HG03175 (cell line): ENCODE measurements around the gene CRYBG1.

ENCODE experiments used
- ATAC-seq: cut with Tn5 transposase; IDR thresholded peaks from one replicate; pipeline ENCODE4 v1.9.1; 2021; ENCODE audit warnings: mild to moderate bottlenecking, moderate library complexity; ENCODE audit not compliant: unreplicated experiment

CRYBG1 gene

DNA sequence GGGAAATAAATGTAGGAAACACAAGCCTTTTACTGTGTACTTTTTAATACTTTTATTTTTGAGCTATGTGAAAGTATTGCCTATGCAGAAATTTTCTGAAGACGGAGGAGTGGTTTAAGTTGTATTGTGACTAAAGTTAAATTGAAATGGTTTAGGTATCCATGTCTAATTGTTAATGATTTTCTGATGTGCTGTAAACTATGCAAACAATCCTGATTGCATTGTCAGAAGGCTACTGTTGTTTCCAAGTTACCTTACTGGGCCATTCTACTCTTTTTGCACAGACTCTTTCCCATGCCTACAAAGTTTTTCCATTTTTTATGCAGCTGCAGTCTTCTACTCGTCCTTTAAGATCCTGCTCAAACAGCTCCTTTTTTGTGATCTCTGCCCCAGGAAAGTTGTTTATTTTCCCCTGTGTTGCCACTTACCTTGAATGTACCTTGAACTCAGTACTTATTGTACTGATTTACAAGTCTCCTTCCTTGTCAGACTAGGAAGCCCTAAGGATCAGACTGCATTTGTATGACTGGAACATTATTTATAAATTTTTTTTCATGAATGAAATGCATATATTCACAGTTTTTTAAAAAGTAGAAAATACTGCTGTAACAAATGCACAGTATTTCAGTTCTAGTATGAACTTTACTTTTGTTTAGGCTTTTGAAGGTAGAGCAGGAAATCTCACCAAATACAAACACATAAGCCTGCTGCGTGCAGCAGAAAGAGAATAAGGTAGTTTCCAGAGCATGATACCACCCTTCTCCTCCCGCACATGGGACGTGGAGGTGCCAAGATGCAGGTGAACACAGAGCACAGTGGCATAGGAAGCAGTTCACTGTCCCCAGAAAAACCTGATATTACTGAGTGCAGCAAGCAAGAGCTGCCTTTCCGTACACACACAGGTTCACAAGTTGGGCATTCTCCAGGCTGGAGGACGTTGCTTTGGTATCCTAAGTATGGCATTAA lies 97.8 kb downstream of the CRYBG1 start:
- ATAC-seq: no peak

DNA sequence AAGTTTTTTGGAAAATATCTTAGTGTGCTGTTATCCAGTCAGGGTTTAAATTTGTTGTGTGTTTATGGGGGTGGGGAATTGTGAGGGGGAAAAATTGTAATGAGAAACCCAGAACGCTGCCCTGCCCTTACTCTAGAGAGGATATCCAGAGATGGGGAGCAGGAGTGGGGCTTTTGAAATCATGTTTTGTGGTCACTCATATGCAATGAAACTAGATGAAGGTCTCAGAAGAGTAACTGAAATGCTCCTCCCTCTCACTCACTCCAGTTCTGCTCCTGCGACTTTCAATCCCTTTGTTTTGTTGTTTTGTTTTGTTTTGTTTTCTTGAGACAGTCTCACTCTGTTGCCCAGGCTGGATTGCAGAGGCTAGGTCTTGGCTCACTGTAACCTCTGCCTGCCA lies 100.0 kb downstream of the CRYBG1 start:
- ATAC-seq: no peak

DNA sequence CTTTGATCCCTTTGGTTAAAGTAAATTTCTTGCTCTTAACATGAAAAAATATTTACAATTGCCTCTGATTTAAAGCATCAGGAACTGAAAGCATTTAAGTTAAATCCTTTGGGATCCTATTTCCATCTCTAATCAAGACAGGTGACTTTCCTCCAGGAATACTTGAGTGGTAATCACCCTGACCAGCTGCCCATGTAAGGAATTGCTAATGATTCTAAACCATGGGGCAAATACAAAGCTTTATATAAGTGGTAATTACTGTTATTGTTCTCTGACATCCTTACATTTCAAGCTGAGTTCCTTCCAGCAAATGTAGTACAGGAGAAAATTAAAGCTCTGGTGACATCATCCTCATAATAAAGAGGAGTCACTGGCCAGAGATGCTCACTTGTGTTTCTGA lies 100.6 kb downstream of the CRYBG1 start:
- ATAC-seq: no peak

DNA sequence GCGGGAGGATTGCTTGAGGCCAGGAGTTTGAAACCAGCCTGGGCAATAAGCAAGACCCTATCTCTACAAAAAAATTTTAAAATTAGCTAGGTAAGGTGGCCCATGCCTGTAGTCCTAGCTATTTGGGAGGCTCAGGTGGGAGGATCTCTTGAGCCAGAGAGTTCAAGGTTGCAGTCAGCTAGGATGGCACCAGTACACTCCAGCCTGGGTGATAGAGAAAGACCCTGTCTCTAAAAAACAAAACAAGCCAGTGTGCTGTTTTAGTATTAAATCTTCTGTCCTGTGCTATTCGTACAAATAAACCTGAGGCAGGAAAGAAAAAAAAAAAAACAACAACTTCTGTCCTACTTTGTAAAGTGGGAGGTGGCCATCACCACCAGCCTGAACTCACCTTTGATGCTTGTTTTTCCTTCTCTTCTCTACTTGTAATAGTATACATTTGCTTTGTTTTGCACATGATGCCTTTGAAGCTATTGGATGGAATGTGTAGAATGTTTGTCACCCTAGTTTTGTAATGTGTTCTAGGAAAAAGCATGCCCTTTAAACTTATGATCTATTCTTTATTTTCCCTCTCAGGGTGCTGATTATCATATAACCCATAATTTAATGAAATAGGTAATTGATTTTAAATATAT lies 102.5 kb downstream of the CRYBG1 start:
- ATAC-seq: no peak

DNA sequence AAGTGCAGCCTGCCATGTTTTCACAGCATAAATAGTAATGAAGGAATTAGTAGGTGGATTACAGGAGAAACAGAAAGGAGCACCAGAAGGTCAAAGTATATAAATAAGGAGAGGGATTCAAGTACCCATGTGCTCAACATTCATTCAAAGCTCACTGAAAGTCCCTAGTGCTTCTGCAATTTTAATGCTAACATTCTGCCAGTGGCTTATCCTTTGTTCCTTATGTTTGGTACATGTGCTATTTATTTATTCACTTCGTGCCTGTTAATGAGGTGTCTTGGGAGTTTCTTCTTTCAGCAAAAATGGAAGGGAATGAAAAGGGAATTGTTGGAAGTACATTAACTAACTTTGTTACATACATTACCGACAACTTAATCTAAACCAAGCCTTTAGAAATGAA lies 105.7 kb downstream of the CRYBG1 start:
- ATAC-seq: no peak

DNA sequence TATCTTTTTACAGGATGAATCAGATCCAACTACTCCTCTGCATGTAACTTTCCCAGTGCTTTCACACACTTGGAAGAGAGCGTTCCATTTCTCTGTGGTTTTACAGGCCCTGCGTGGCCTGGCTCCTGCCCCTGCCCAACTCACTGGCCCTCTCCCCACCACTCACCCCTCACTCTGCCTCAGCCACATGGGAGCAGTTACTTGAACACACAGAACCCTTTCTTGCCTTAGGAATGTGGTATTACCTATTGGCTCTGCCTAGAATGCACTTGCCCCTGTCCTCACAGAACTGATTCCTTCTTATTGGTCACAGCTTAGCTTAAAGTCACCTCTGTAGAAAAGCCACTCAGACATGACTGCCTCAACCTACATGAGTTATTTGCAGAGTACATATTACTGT lies 108.4 kb downstream of the CRYBG1 start:
- no peak for ATAC-seq

DNA sequence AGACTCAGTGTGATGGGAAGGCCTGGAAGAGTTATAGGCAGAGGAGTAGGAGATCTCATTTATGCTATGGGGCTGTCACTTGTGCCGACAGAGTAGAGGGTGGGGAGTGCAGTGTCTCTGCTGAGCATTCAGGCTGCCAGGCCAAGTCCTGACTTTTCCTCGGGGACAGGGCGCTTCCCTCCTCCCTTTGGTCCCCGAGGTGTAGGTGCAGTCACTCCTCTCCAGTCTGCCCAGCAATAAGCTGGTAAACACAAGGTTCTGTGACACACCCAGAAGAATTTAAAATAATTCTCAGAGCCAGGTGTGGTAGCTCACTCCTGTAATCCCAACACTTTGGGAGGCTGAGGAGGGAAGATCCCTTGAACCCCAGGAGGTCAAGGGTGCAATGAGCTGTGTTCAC lies 109.4 kb downstream of the CRYBG1 start:
- ATAC-seq: no peak

DNA sequence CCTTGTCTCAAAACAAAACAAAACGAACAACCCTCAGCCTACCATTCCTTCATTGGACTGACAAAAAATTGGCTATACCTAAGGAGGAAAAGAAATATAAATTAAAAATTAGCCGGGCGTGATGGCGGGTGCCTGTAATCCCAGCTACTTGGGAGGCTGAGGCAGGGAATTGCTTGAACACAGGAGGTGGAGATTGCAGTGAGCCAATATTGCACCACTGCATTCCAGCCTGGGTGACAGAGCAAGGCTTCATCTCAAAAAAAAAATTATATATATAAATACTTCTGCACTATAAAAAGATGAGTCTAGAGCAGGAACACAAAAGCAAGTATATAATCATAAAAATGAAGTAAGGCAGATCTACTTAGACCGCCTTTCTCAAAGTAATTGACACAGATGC lies 109.8 kb downstream of the CRYBG1 start:
- ATAC-seq: no peak

DNA sequence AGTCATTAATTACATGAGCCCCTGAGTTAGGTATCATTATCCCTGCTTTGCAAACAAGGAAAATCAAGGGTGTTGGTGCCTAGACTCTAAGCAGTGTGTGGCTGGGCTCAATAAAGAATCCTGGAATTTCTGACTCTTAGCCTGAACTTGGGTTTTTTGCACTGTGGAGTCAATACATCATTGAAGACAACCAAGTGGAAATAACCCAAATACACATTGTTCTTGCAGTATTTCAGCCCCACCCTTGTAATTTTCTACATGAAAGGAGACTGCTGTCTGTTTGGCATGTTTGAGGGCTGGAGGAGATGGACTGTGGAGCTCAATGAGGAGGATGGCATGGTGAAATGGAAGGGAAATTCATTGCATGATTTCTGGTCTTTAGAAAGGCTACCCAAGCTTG lies 110.3 kb downstream of the CRYBG1 start:
- ATAC-seq: no peak

DNA sequence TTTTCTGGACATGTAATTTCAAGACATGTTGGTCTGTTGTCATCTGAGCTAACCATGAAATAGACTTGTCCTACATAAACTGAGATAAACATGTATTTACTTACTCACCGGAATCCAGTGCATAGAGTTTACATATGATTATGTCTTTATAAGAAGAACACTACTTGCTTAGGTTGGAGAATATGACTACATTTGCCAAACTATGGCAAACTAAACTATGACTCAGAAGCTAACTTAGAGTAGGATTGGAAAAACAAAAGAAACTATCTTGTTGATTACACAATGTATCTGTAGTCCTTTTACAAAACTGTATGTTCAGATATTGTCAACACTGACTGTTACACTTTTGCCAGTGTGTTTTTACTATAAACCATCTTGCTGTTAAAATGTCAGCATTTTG lies 113.3 kb downstream of the CRYBG1 start:
- no peak for ATAC-seq

DNA sequence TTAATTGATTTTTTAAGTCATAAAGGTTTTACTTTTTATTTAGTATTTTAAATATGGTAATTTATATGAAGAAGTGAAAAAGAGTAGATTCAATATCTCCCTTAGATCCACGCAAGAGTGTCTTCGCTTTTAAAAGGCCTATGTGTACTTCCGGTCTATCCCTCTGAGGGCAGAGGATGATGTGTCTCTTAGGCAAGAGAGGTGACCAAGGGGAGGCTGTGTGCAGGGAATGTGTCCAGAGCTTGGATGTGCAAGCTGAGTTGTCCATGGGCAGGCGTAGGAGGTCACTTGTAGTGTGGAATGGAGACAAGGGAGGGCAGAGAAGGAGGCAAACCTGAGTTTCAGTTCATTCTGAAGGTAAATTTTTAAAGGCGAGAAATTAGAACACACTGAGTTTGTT lies 113.9 kb downstream of the CRYBG1 start:
- no peak for ATAC-seq

DNA sequence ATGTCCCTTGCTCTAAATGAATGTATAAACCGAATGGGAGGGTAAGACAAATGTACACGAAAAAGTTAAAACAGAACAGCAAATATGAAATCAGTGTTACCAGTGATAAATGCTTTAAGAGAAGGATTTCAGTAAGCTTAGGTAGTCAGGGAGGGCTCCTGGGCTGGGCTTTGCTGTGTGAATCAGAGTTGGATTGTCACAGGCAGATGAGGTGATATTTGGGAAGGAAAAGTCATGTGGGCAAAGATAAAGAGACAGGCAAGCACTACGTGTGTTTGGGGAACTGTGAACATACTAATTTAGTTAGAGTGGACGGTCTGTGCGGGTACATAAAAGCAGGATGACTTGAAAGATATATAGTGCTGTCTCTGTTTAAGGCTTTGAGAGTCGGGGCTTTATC lies 114.8 kb downstream of the CRYBG1 start:
- ATAC-seq: no peak

DNA sequence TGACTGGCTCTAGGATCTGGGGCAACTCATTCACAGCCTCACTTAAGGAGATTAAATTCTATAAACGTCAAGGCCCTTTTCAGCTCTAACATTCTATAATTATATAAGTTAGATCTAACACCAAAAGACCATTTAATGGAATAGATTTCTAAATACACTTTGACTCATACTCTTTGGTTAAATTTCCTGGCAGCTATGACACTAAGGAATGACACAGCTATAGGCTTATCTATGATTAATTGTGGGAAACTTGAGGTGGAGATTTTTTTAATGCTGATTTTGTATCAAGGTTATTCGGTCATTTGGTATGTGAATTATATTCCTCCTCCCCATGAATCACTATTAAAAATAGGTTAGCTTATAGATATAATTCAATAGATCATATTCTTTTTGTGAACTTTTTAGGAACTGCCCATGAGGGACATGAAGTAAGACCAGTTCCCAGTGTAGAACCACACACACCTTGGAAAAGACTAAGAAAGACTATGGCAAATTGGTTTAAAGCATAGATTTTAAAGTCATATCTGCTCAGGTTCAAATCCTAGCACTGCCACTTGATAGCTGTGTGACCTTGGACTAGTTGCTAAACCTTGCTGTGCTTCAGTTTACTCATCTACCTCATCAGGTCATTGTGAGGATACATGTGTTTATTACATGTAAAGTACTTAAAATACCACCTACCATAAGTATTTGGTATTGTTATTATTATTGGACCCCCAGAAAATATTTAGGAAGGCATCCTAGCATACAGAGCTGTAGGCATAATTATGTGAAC lies 116.0 kb downstream of the CRYBG1 start:
- ATAC-seq: no peak

DNA sequence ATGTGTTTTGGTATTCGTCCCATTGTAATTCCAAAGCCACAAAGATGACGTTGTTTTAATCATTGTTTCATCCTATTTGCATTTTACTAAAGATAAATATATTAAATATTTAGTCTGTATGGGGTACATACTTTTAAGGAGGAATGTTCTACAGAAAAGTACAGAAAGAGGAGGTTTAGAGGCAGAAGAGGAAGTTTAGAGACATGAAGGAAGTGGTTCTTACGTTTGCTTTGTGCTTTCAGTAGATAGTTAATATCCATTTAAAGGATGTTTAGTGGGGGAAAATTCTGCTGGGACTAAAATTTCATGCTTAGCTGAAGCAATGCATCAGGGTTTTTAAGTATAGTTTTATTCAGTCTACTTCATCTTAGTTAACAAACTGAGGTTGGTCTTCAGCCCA lies 116.6 kb downstream of the CRYBG1 start:
- no peak for ATAC-seq

DNA sequence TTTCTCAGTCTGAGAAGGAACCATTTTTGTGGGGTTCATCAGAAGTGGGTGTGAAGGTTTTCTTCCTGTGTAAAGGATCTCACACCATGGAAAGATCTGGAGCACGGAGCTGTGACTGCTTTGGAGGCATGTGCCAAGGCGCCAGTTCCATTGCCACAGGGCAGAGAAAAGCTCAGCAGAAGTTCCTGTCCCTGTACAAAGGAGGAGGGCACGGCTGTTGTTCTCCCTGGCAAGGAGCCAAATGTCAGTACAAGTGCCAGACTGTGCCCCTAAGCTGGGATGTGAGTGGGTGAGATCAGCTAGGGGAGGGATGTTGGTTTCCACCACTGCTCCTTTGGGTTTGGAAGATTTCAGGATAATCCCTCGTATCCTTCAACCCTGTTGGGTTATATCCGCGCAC lies 117.3 kb downstream of the CRYBG1 start:
- ATAC-seq: no peak

DNA sequence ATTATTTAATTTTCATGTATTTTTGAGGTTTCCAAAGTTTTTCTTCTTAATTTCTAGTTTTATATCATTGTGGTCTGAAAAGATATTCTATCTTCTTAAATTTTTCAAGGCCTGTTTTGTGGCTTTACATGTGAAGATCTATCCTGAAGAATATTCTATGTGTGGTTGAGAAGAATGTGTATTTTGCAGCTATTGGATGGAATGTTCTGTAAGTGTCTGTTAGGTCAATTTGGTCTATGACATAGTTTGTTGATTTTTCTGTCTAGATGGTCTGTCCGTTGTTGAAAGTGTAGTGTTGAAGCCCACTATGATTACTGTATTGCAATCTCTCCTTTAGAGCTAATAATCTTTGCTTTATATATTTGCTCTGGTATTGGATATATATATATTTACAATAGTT lies 125.7 kb downstream of the CRYBG1 start:
- no peak for ATAC-seq

DNA sequence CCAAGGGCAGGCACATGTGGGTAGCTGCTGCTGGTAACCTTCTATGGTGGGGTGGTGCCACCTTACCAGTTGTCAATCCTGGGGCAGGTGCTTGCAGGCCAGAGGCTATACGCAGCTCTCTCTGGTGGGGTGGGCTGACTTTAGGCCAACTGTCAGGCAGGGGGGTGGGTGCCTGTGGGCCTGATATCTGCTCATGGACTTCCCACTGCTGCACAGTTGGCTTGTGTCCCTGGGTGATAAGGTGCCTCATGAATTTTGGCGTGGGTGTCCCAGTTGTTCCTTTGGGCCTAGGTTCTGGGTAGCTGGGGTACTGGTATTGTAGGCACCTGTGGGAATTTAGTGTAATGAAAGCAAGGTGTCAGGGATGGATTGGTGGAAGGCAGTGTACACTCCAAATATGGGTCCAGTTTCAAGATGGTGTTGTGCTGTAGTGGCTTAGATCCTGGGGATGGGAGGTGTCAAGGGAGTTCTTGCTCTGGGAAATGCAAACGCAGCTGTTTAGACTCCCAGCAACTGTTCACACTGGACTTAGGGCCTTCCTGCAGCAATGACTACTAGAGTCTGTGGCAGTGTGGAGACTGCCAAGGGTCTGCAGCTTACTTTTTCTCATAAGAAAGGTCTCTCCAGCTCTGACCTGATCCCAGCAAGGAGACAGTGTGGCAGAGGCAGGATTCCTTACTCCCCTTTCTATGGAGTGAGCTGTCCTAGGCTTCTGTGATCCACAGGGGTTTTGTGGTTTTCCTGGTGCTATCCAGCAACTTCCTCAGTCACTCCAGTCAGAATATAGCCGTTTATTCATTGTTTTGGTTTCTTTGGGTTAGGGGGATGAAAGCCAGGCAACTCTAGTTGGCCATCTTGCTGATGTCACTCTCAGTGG lies 128.2 kb downstream of the CRYBG1 start:
- ATAC-seq: no peak

DNA sequence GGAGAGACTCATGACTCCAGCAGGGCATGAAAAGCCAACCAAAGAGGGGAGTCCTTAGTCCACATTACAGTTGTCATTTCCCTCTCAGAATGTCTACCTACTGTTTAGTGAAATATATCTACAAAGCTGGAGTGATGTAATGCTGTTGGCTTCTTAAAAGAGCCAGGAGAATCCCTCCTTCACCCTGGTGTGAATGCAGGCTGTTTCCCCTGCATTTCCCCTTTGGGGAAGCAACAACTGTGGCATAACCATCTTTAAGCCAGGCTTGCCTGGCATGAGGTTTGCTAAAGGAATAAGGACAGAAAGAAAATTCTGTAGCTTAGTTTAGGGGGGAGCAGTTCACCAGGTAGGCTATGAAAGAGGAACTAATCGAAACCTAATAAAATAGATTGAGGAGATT lies 129.5 kb downstream of the CRYBG1 start:
- no peak for ATAC-seq

DNA sequence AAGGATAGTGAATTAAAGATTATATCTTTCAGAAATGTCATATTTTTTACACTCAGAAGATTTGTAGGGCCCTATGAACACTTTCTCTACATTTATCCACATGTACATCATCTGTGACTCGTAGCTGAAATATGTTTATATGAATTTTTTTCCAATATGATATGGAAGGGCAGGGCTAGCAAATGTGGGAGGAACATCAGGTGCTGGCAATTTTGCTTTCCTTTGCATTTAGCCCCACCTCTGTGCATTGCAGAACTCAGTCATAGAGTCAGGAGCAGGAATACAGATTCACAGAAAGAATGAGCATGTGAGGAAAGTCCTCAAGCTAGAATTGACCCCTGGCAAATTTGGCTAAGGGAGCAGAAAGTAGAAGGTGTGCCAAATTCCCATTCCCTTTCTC lies 129.9 kb downstream of the CRYBG1 start:
- ATAC-seq: no peak

DNA sequence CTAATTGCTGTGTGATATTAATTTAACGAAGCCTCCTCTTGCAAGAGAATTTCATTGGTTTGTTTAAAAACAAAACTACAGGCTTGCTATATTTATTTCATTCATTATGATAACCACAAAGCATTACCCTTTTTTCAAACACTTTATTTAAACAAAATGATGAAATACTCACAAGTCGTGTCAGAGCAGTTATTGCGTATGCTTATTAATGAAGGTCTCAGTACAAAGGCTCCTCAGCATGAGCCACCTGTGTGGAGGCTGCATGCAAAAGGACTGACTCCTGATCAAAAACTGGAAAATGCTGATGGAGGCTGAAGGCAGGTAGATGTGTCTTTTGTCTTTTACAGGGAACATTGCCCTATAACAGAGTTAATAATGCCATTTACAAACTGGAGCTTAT lies 130.5 kb downstream of the CRYBG1 start:
- ATAC-seq: no peak

DNA sequence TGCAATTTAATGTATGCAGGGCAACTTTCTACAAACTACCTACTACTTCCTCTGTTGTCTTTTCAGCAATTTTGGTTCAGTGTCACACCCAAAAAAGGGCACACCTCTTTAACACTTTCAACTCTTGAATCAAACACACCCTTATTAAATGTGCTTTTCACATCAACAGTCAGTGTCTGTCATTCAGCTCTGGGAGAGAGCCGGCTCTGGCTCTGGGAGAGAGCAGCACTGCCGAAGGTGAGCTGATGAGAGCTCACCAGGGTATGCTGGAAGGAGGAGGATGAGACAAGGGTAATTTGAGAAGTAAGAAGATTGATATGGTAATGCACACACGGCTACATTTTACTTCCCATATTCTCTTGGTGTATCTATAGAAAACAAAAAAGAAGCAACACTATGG lies 134.5 kb downstream of the CRYBG1 start:
- ATAC-seq: no peak
